DOHH2 (cell line): ENCODE measurements around the gene CATSPERD.

Experiments
- H3F3A ChIP-seq: fragments of 200-600 bp; sonication (generic), shearing (Covaris generic); 2 replicates; pipeline ENCODE4 v1.6.0; 2016; ENCODE audit warnings: antibody characterized with exemption, mild to moderate bottlenecking; ENCODE audit not compliant: control insufficient read depth, insufficient read depth
- H3K27ac ChIP-seq: fragments of 200-600 bp; sonication (generic); 2 replicates; pipeline ENCODE4 v1.5.1; 2014; ENCODE audit warnings: low read depth, mild to moderate bottlenecking, low read length, moderate library complexity
- H3K27me3 ChIP-seq: fragments of 200-600 bp; sonication (generic); 2 replicates; pipeline ENCODE4 v1.6.1; 2014; ENCODE audit warnings: mild to moderate bottlenecking, low read length, mixed read lengths; ENCODE audit not compliant: control insufficient read depth
- H3K36me3 ChIP-seq: fragments of 200-600 bp; sonication (generic); 2 replicates; pipeline ENCODE4 v1.6.1; 2014; ENCODE audit warnings: mild to moderate bottlenecking, low read length, moderate library complexity, mixed read lengths; ENCODE audit not compliant: control insufficient read depth
- H3K4me1 ChIP-seq: fragments of 200-600 bp; sonication (generic); 2 replicates; pipeline ENCODE4 v1.6.1; 2014; ENCODE audit warnings: mild to moderate bottlenecking, low read length, mixed read lengths; ENCODE audit not compliant: control insufficient read depth
- H3K4me2 ChIP-seq: fragments of 200-600 bp; sonication (generic); 2 replicates; pipeline ENCODE4 v1.6.0; 2014; ENCODE audit warnings: mild to moderate bottlenecking, low read length, moderate library complexity
- H3K4me3 ChIP-seq: fragments of 200-600 bp; sonication (generic); 2 replicates; pipeline ENCODE4 v1.5.1; 2014; ENCODE audit warnings: mild to moderate bottlenecking, low read length, mixed read lengths
- H3K79me2 ChIP-seq: fragments of 200-600 bp; sonication (generic); 2 replicates; pipeline ENCODE4 v1.6.1; 2014; ENCODE audit warnings: mild to moderate bottlenecking, low read length, mixed read lengths; ENCODE audit not compliant: control insufficient read depth
- H3K9me2 ChIP-seq: fragments of 200-600 bp; sonication (generic); replicated peaks from 2 replicates; pipeline ENCODE4 v1.6.1; 2014; ENCODE audit warnings: mild to moderate bottlenecking, low read length, mixed read lengths; ENCODE audit not compliant: control insufficient read depth
- H3K9me3 ChIP-seq: fragments of 200-600 bp; sonication (generic); 2 replicates; pipeline ENCODE4 v1.6.1; 2014; ENCODE audit warnings: antibody characterized with exemption, low read length, mixed read lengths; ENCODE audit not compliant: control insufficient read depth, insufficient read depth
- H4K20me1 ChIP-seq: fragments of 200-600 bp; sonication (generic); 2 replicates; pipeline ENCODE4 v1.6.0; 2014; ENCODE audit warnings: low read depth, mild to moderate bottlenecking, antibody characterized with exemption, low read length, moderate library complexity; ENCODE audit not compliant: control insufficient read depth, insufficient read depth
- CTCF ChIP-seq: fragments of 200-600 bp; sonication (generic); IDR thresholded peaks from one replicate; pipeline ENCODE4 v1.5.1; 2014; ENCODE audit warnings: antibody characterized with exemption, mild to moderate bottlenecking, low read depth, low read length; ENCODE audit not compliant: poor library complexity, severe bottlenecking
- EZH2phosphoT487 ChIP-seq: fragments of 200-600 bp; sonication (generic); IDR thresholded peaks from 2 replicates; pipeline ENCODE4 v1.6.1; 2017; ENCODE audit warnings: borderline replicate concordance, mild to moderate bottlenecking, antibody characterized with exemption, low read length, moderate library complexity, mixed read lengths

The CATSPERD gene

GRCh38 chr19:5820785-5821184, 100.3 kb downstream of the CATSPERD start:
- Histone ChIP-seq H3K27me3 (no peaks in the 10 kb centered on the region), H3F3A (no peaks in the 10 kb centered on the region), H4K20me1 (no peaks in the 10 kb centered on the region), H3K4me1 (peaks cover 6% of the 10 kb centered on the region), H3K36me3 (no peaks in the 10 kb centered on the region), H3K9me3 (no peaks in the 10 kb centered on the region), H3K9me2 (no peaks in the 10 kb centered on the region), H3K4me3 (no peak overlapping the region), H3K4me2 (no peak overlapping the region), H3K27ac (no peak overlapping the region), H3K79me2 (no peaks in the 10 kb centered on the region)
- TF ChIP-seq CTCF (no peak), EZH2phosphoT487 (no peak)

DNA sequence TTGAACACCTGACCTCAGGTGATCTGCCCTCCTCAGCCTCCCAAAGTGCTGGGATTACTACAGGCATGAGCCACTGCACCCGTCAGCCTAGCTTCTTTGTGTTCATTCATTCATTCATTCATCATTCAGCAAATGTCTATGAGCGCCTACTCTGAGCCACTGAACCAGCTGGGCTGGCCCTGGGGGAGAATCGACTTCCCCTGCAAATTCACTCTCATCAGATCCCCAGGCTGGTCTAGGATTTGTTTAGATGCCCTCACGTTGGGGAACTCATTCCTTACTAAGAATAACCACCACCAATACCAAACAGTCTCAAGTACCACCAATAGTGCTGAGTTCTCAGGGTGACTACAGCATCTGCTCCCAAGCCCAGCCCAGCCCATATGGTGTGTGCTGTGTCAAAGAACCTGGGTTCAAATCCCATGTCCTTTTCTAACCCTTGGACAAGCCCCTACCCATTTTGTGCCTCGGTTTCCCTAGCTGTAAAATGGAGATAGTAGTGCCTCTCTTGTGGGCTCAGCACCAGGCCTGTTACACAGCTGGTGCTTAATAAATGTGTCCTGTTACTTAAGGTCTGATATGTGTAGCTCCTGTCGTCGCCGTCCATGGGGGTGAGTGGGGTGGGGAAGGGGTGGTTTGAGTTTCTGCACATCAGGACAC, 101.2 kb downstream of the CATSPERD start:
- Histone ChIP-seq H3K4me1 (peaks cover 13% of the 10 kb centered on the region), H3K4me3 (no peak overlapping the region), H3K36me3 (no peaks in the 10 kb centered on the region), H3K27ac (no peak overlapping the region), H3K27me3 (peaks cover 1% of the 10 kb centered on the region), H3K4me2 (no peak overlapping the region), H3K79me2 (no peaks in the 10 kb centered on the region), H3K9me2 (no peaks in the 10 kb centered on the region), H3K9me3 (no peaks in the 10 kb centered on the region), H3F3A (no peaks in the 10 kb centered on the region), H4K20me1 (no peaks in the 10 kb centered on the region)
- TF ChIP-seq CTCF (no peak), EZH2phosphoT487 (no peak)

GRCh38 chr19:5822181-5822844, 101.9 kb downstream of the CATSPERD start:
- H3F3A ChIP-seq: no peaks in the 10 kb centered on the region
- H3K36me3 ChIP-seq: no peaks in the 10 kb centered on the region
- H3K9me2 ChIP-seq: no peaks in the 10 kb centered on the region
- H3K4me2 ChIP-seq: no peak overlapping the region
- TF ChIP-seq CTCF (no peak), EZH2phosphoT487 (no peak)
- no peak overlapping the region for H3K4me3 ChIP-seq
- H3K27me3 ChIP-seq: peaks cover 8% of the 10 kb centered on the region
- H3K9me3 ChIP-seq: no peaks in the 10 kb centered on the region
- no peaks in the 10 kb centered on the region for H3K79me2 ChIP-seq
- no peaks in the 10 kb centered on the region for H4K20me1 ChIP-seq
- H3K27ac ChIP-seq: no peak overlapping the region
- peaks cover 20% of the 10 kb centered on the region for H3K4me1 ChIP-seq
